Left ventricle myocardium superior (tissue), 1 donor: Measurements from ENCODE around the gene SPOCK3. TPM values are rescaled to one million over a fixed set of nuclear protein-coding genes. Genes with fewer than 3 reads are reported as not detected.
"Not testable (repeated sequence)": the region's sequence is repeated elsewhere in the genome, so short reads cannot be mapped to it uniquely, and the experiment has no call there.

ENCODE experiments used
- ATAC-seq: fragments of 200-7000 bp; cut with Tn5 transposase; one replicate; pipeline ENCODE4 v1.9.1; 2020; ENCODE audit warnings: mild to moderate bottlenecking, moderate library complexity
- DNase-seq: peaks from one replicate; pipeline ENCODE4 v3.0.0-alpha.2; 2020
- intact Hi-C: fragments of 100-400 bp; cut with micrococcal nuclease; formaldehyde crosslinking; loops from one replicate; pipeline ENCODE4 v1.11.0; 2022
- total RNA-seq: library from RNA; stranded (reverse); fragmentation: NEBNext Ultra II Directional; extraction: Animal tissue kit (Norgen Biotek cat#: 25700); gene quantifications from one replicate; pipeline ENCODE4 v1.2.1, GENCODE V29; 2021
- donor health status: DM: no; HTN: yes; CAD: no; lungs with severe emphysema.

SPOCK3 gene
- total RNA-seq, 1 donor from 2014 or later, result 1.1 TPM

- DNase-seq, result no peak
- ATAC-seq, result no peak
- intact Hi-C loops, result no loop called here
Observed at GRCh38 chr4:166737430-166737829, 496.9 kb downstream of the SPOCK3 start.

GRCh38 chr4:166735553-166735952 is 498.7 kb downstream of the SPOCK3 start:
- no peak for DNase-seq
- no peak for ATAC-seq
- intact Hi-C loops, result no loop called here

GRCh38 chr4:166734797-166735196 is 499.5 kb downstream of the SPOCK3 start:
- intact Hi-C loops, result no loop called here
- no peak for ATAC-seq
- DNase-seq, result no peak

- intact Hi-C loops, result no loop called here
- ATAC-seq (no peak), DNase-seq (no peak)
Observed at GRCh38 chr4:166733686-166734085, 500.6 kb downstream of the SPOCK3 start.

GRCh38 chr4:166726832-166727231 is 507.5 kb downstream of the SPOCK3 start:
- intact Hi-C loops, result no loop called here

GRCh38 chr4:166724369-166724768 is 509.9 kb downstream of the SPOCK3 start:
- DNase-seq, result no peak
- intact Hi-C loops, result no loop called here
- ATAC-seq, result no peak

More at GRCh38 chr4:166726832-166727231, 507.5 kb downstream of the SPOCK3 start:
- ATAC-seq (no peak), DNase-seq (no peak)

GRCh38 chr4:166723532-166724140 is 510.7 kb downstream of the SPOCK3 start:
- DNase-seq (no peak), ATAC-seq (no peak)
- intact Hi-C loops, result no loop called here

GRCh38 chr4:166715748-166716713 is 518.3 kb downstream of the SPOCK3 start:
- intact Hi-C loops, ATAC-seq, DNase-seq: not testable (repeated sequence)

GRCh38 chr4:166700592-166700991 is 533.7 kb downstream of the SPOCK3 start:
- intact Hi-C loops, result no loop called here
- no peak for DNase-seq
- ATAC-seq, result no peak

- ATAC-seq, result no peak
- intact Hi-C loops, result no loop called here
Observed at GRCh38 chr4:166688835-166689234, 545.5 kb downstream of the SPOCK3 start.

GRCh38 chr4:166687828-166688227 is 546.5 kb downstream of the SPOCK3 start:
- intact Hi-C loops, result no loop called here
- DNase-seq, result no peak
- ATAC-seq, result no peak

More at GRCh38 chr4:166688835-166689234, 545.5 kb downstream of the SPOCK3 start:
- DNase-seq, result no peak
